Activated CD4-positive, alpha-beta memory T cell treated with anti-CD3 and anti-CD28 coated beads for 36 hours (primary cell): ENCODE measurements around the gene MCF2L2. TPM values are rescaled to one million over a fixed set of nuclear protein-coding genes. Genes with fewer than 3 reads are reported as not detected.

Source experiments
- CTCF ChIA-PET: fragments of 350-600 bp; sonication (Branson Sonifier 250); formaldehyde crosslinking; loops from one replicate; lab custom pipeline; 2021; ENCODE audit warnings: antibody characterized with exemption, inconsistent platforms; lab: Charles Lee
- POLR2A ChIA-PET: fragments of 350-600 bp; sonication (Branson Sonifier 250); formaldehyde crosslinking; loops from one replicate; lab custom pipeline; 2021; ENCODE audit warnings: antibody characterized with exemption; lab: Charles Lee
- DNase-seq: peaks from one replicate; pipeline ENCODE4 v3.0.0-alpha.2; 2020
- H3K27ac Mint-ChIP-seq: one replicate; pipeline ENCODE4 v1.8.0; 2021; ENCODE audit warnings: mixed read lengths
- H3K27me3 Mint-ChIP-seq: one replicate; pipeline ENCODE4 v1.8.0; 2021; ENCODE audit warnings: mixed read lengths
- H3K36me3 Mint-ChIP-seq: one replicate; pipeline ENCODE4 v1.8.0; 2021; ENCODE audit warnings: mixed read lengths
- H3K4me1 Mint-ChIP-seq: one replicate; pipeline ENCODE4 v1.8.0; 2021; ENCODE audit warnings: low read depth, mixed read lengths
- H3K4me3 Mint-ChIP-seq: one replicate; pipeline ENCODE4 v1.8.0; 2021; ENCODE audit warnings: mild to moderate bottlenecking, mixed read lengths
- H3K9me3 Mint-ChIP-seq: one replicate; pipeline ENCODE4 v1.8.0; 2021; ENCODE audit warnings: mixed read lengths
- intact Hi-C: fragments of 100-400 bp; cut with micrococcal nuclease; formaldehyde crosslinking; loops from one replicate; pipeline ENCODE4 v1.15.1; 2023
- total RNA-seq, 2 experiments: library from RNA; stranded (reverse); gene quantifications; one replicate each; pipeline ENCODE4 v1.2.3, GENCODE V29; 2021

Gene MCF2L2
- total RNA-seq, 2 experiments from 2014 or later = 3.9 to 4.7 TPM

- Mint-ChIP-seq H3K9me3 (no peaks in the 10 kb centered on the region), H3K36me3 (no peaks in the 10 kb centered on the region), H3K4me1 (peaks cover 3% of the 10 kb centered on the region), H3K27me3 (no peaks in the 10 kb centered on the region), H3K27ac (no peak overlapping the region), H3K4me3 (no peak overlapping the region)
- DNase-seq = no peak
- CTCF ChIA-PET = no interaction called here
- intact Hi-C loops = no loop called here
- POLR2A ChIA-PET = no interaction called here
Measured at GRCh38 chr3:183393625-183394024, 34.8 kb downstream of the MCF2L2 start.

GRCh38 chr3:183392186-183393034 is 36.0 kb downstream of the MCF2L2 start:
- H3K27ac Mint-ChIP-seq = no peak overlapping the region
- peaks cover 3% of the 10 kb centered on the region for H3K4me1 Mint-ChIP-seq
- ChIA-PET POLR2A (no interaction called here), CTCF (no interaction called here)
- no peak for DNase-seq
- no peak overlapping the region for H3K4me3 Mint-ChIP-seq
- intact Hi-C loops = no loop called here
- no peaks in the 10 kb centered on the region for H3K27me3 Mint-ChIP-seq
- H3K36me3 Mint-ChIP-seq = no peaks in the 10 kb centered on the region
- no peaks in the 10 kb centered on the region for H3K9me3 Mint-ChIP-seq

DNA sequence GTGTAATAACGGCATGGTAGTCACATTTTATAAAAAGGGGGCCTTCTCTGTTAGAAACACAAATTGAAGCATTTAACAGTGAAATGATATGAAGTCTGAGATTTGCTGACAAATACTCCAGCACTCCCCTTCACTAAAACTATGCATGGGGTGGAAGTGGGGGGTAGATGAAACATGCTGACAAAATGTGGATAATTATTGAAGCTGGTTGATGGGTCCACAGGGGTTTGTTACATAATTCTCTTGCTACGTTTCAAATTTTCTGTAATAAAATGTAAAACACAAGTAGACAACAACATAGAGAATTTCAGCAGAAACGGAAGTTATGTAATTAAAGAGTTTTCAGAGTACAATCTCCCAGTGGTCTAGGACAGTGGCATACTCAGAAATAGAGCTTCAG is 37.0 kb downstream of the MCF2L2 start:
- DNase-seq = no peak
- Mint-ChIP-seq H3K27ac (no peak overlapping the region), H3K9me3 (no peaks in the 10 kb centered on the region), H3K27me3 (no peaks in the 10 kb centered on the region), H3K36me3 (no peaks in the 10 kb centered on the region), H3K4me1 (peaks cover 3% of the 10 kb centered on the region), H3K4me3 (no peak overlapping the region)
- intact Hi-C loops = no loop called here
- POLR2A ChIA-PET = no interaction called here
- CTCF ChIA-PET = interaction anchor here (0.6 to 1.0 kb wide), 2 partner anchors 21 to 376 kb away, joined by 3 read pairs; no protein-coding TSS in a partner anchor

DNA sequence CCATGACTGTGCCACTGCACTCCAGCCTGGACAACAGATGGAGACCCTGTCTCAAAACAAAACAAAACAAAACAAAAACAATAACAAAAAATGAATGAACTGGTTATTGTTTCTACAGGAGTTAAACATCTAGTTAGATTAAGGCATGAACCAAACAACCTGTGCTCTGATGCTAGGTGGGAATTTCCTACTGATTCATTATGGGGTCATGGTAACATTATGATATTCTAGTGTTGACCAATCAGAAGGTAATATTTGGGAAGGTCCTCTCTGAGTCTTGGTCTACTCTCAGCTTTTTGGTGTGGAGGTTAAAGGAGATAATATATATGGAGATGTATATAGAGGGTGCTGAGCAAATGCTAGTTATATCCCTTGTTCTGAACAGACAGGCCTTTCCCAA is 37.6 kb downstream of the MCF2L2 start:
- ChIA-PET CTCF (interaction anchor here (0.6 to 3.9 kb wide), 4 partner anchors 21 to 376 kb away, joined by 3 to 23 read pairs (median 10); no protein-coding TSS in a partner anchor), POLR2A (no interaction called here)
- intact Hi-C loops = no loop called here
- no peak for DNase-seq
- H3K27ac Mint-ChIP-seq = no peak overlapping the region
- H3K4me3 Mint-ChIP-seq = no peak overlapping the region
- no peaks in the 10 kb centered on the region for H3K27me3 Mint-ChIP-seq
- H3K9me3 Mint-ChIP-seq = no peaks in the 10 kb centered on the region
- H3K36me3 Mint-ChIP-seq = no peaks in the 10 kb centered on the region
- peaks cover 4% of the 10 kb centered on the region for H3K4me1 Mint-ChIP-seq

DNA sequence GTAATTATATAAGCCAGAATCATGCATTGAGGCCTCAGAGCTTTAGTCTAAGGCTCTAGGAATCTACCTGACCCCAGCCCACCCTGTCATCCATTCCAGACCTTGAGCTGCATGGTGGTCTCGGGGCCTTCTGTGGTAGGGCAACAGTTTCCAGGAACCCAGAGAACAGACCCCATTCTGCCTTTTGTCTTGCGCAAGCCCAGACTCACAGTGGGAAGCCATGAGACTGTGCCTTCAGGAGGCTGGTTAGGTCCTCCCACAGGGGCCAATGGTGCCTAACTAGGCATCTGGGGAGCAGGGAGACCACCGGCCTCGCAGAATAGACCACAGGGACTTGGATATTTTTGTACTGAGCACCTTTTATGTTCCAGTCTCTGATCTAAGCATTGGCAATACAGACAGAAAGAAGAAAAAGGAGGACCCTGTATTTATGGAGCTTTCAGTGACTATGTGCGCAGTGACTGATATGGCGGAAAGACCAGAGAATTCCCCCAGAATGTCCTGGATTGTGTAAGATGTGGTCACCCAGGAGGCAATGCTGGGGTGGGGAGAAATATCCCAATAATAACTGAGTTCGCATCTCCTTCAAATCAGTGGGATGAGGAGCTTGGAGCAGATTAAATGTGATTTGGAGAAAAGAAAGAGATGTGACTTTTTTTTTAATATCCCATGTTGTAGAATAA is 40.1 kb downstream of the MCF2L2 start:
- Mint-ChIP-seq H3K4me3 (no peak overlapping the region), H3K27me3 (no peaks in the 10 kb centered on the region), H3K27ac (no peak overlapping the region), H3K36me3 (no peaks in the 10 kb centered on the region), H3K4me1 (peaks cover 6% of the 10 kb centered on the region), H3K9me3 (no peaks in the 10 kb centered on the region)
- no peak for DNase-seq
- ChIA-PET CTCF (interaction anchor here (3.7 to 3.9 kb wide), 2 partner anchors 203 to 266 kb away, joined by 17 to 23 read pairs; no protein-coding TSS in a partner anchor), POLR2A (no interaction called here)
- intact Hi-C loops = loop anchor here (5.0 to 10.0 kb wide), 2 partner anchors 474 to 676 kb away; no protein-coding TSS in a partner anchor

DNA sequence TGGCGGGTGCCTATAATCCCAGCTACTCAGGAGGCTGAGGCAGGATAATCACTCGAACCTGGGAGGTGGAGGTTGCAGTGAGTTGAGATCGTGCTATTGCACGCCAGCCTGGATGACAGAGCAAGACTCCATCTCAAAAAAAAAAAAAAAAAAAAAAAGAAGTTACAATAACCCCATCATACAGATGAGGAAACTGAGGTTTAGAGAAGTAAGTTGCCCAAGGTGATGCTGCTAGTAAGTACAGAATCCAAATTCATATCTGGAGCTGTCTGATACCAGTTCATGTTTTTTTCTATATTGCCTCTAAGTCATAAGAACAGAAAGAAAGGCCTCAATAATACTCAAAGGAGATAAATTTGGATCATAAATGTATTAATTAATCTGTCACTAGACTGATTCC is 40.6 kb downstream of the MCF2L2 start:
- POLR2A ChIA-PET = no interaction called here
- H3K27ac Mint-ChIP-seq = no peak overlapping the region
- H3K4me3 Mint-ChIP-seq = no peak overlapping the region
- CTCF ChIA-PET = interaction anchor here (3.7 to 3.9 kb wide), 2 partner anchors 203 to 266 kb away, joined by 17 to 23 read pairs; no protein-coding TSS in a partner anchor
- peaks cover 6% of the 10 kb centered on the region for H3K4me1 Mint-ChIP-seq
- intact Hi-C loops = loop anchor here (5.0 to 10.0 kb wide), 2 partner anchors 473 to 675 kb away; no protein-coding TSS in a partner anchor
- no peaks in the 10 kb centered on the region for H3K27me3 Mint-ChIP-seq
- H3K9me3 Mint-ChIP-seq = no peaks in the 10 kb centered on the region
- DNase-seq = no peak
- H3K36me3 Mint-ChIP-seq = no peaks in the 10 kb centered on the region

DNA sequence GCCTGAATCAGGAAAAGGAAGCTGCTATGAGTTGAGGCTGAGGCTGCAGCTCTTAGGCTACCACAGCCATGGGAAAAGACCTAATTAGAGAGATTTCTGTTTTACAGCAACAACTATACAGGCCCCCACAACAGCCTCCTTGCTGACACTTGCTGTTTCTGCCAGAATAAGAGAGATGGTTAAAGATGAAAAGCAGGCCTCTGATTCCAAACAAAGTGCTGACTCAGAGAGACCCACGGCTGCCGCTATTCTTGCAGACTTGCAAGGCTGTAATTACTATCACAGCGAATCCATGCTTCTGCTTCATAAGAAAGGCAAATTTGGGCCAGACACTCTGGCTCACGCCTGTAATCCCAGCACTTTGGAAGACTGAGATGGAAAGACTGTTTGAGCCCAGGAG is 41.8 kb downstream of the MCF2L2 start:
- DNase-seq = no peak
- intact Hi-C loops = loop anchor here (1.0 to 10.0 kb wide), 4 partner anchors 202 to 674 kb away; no protein-coding TSS in a partner anchor
- peaks cover 6% of the 10 kb centered on the region for H3K4me1 Mint-ChIP-seq
- ChIA-PET POLR2A (no interaction called here), CTCF (interaction anchor here (0.9 to 9.5 kb wide), 10 partner anchors 11 to 288 kb away, joined by 3 to 275 read pairs (median 4); partner anchors contain the start of genes B3GNT5 and MCCC1)
- no peaks in the 10 kb centered on the region for H3K36me3 Mint-ChIP-seq
- no peak overlapping the region for H3K27ac Mint-ChIP-seq
- no peaks in the 10 kb centered on the region for H3K27me3 Mint-ChIP-seq
- H3K9me3 Mint-ChIP-seq = no peaks in the 10 kb centered on the region
- no peak overlapping the region for H3K4me3 Mint-ChIP-seq

DNA sequence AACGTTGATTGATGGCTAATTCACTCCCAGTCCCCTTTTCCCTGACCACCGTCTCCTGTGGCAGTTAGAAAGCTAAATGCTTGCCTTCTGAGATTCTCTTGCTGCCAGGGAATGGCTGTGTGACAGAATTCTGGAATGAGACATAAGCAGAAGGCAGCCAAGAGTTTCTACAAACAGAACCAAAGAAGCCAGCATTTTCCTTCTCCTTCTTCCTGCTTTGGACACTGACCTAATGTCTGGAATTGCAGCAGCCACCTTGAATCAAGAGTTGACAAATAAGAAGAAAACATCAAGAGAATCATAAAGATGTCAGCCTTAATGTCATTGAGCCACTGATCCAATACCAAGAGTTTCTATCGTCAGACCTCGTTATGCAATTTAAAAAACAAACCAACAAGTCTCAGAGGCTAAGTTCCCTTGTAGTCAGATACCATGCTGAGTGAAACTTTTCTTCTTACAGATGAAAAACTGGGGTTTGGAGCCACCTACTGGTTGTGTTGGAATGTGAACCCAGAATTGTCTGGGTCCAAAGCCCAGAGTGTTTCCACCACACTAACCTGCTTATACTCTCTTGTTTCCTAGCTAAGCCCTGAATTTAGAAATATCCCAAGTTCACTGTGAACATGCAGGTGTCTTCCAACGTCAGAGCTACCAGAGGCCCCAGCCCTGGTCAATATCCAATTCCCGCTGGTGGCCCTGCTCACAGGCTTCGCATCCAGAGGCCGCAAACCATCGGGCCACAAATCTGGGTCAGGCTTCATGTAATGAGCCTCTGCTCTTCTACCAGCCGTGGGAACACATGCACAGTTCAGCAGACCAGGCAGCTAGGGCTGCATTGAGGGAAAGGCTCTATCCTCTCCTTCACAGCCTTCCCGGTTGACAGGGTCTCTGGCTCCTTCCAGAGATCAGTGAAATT is 42.5 kb downstream of the MCF2L2 start:
- H3K4me1 Mint-ChIP-seq = peaks cover 6% of the 10 kb centered on the region
- H3K27me3 Mint-ChIP-seq = no peaks in the 10 kb centered on the region
- no peaks in the 10 kb centered on the region for H3K36me3 Mint-ChIP-seq
- ChIA-PET POLR2A (no interaction called here), CTCF (interaction anchor here (0.7 to 9.5 kb wide), 19 partner anchors 12 to 672 kb away, joined by 3 to 275 read pairs (median 3); partner anchors contain the start of genes B3GNT5 and MCCC1)
- H3K9me3 Mint-ChIP-seq = no peaks in the 10 kb centered on the region
- peak; percentile 61 for DNase-seq
- intact Hi-C loops = loop anchor here (1.0 to 10.0 kb wide), 4 partner anchors 202 to 674 kb away; no protein-coding TSS in a partner anchor
- H3K4me3 Mint-ChIP-seq = no peak overlapping the region
- no peak overlapping the region for H3K27ac Mint-ChIP-seq

GRCh38 chr3:183381673-183382072 is 46.7 kb downstream of the MCF2L2 start:
- Mint-ChIP-seq H3K36me3 (no peaks in the 10 kb centered on the region), H3K9me3 (no peaks in the 10 kb centered on the region), H3K4me3 (no peak overlapping the region), H3K27me3 (no peaks in the 10 kb centered on the region), H3K27ac (no peak overlapping the region), H3K4me1 (peaks cover 17% of the 10 kb centered on the region)
- no peak for DNase-seq
- intact Hi-C loops = loop anchor here (1.0 to 10.0 kb wide), 5 partner anchors 10 to 467 kb away; partner anchors contain the start of gene B3GNT5
- CTCF ChIA-PET = interaction anchor here (0.5 to 9.5 kb wide), 25 partner anchors 9 to 265 kb away, joined by 3 to 275 read pairs (median 5); partner anchors contain the start of gene B3GNT5
- POLR2A ChIA-PET = no interaction called here

DNA sequence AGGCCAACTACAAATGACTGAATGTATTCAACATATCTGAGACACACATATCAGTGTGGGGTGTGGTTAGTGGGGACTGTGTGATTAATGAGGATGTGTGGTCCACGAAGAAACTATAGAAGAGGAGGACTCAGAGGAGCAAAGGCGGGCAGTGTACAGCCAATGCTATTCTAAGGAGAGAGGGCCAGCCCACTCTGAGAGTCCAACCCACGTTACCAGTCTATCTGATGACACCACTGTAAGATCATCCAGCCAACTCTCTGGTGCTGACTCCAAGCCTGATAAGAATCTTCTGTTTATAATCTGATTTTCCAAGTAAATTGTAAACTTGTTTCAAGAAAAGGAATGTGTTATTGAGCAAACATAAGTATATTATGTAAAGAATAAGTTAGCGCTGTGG is 47.2 kb downstream of the MCF2L2 start:
- Mint-ChIP-seq H3K27me3 (no peaks in the 10 kb centered on the region), H3K27ac (no peak overlapping the region), H3K36me3 (no peaks in the 10 kb centered on the region), H3K4me1 (peaks cover 19% of the 10 kb centered on the region), H3K9me3 (no peaks in the 10 kb centered on the region), H3K4me3 (no peak overlapping the region)
- CTCF ChIA-PET = interaction anchor here (0.6 to 9.5 kb wide), 14 partner anchors 8 to 1323 kb away, joined by 3 to 275 read pairs (median 10); partner anchors contain the start of gene B3GNT5
- intact Hi-C loops = loop anchor here (10.0 kb wide), 1 partner anchor 466 kb away; no protein-coding TSS in a partner anchor
- DNase-seq = no peak
- POLR2A ChIA-PET = no interaction called here

- Mint-ChIP-seq H3K36me3 (no peaks in the 10 kb centered on the region), H3K27me3 (no peaks in the 10 kb centered on the region), H3K4me3 (no peak overlapping the region), H3K9me3 (no peaks in the 10 kb centered on the region), H3K4me1 (peaks cover 21% of the 10 kb centered on the region), H3K27ac (no peak overlapping the region)
- no peak for DNase-seq
- ChIA-PET CTCF (interaction anchor here (0.8 to 9.5 kb wide), 3 partner anchors 128 to 256 kb away, joined by 4 to 275 read pairs (median 185); no protein-coding TSS in a partner anchor), POLR2A (no interaction called here)
- intact Hi-C loops = no loop called here
Measured at GRCh38 chr3:183378951-183379350, 49.5 kb downstream of the MCF2L2 start.
